Posterior vena cava (tissue), 2 donors: ENCODE data around the gene CCDC169. TPM values are rescaled to one million over a fixed set of nuclear protein-coding genes. Genes with fewer than 3 reads are reported as not detected.

Experiments used
- DNase-seq: peaks from one replicate; pipeline ENCODE4 v3.0.0-alpha.2; 2020; ENCODE audit warnings: low spot score
- intact Hi-C, 2 donors: fragments of 100-400 bp; cut with DNase I; formaldehyde crosslinking; loops; one replicate each; pipeline versions ENCODE4 v1.14.1 to v1.14.2; 2022 to 2023
- total RNA-seq, 2 donors: library from RNA; stranded (reverse); fragmentation: NEBNext Ultra II Directional; extraction: Animal tissue kit (Norgen Biotek cat#: 25700); gene quantifications; one replicate each; pipeline ENCODE4 v1.2.1, GENCODE V29; 2021
- donor health status: DM: yes; HTN: yes; CAD: no.
- donor health status: DM: yes; HTN: yes; CAD: no.

Gene CCDC169
- total RNA-seq, 2 donors from 2014 or later, result 0.97 to 1.00 TPM

DNA sequence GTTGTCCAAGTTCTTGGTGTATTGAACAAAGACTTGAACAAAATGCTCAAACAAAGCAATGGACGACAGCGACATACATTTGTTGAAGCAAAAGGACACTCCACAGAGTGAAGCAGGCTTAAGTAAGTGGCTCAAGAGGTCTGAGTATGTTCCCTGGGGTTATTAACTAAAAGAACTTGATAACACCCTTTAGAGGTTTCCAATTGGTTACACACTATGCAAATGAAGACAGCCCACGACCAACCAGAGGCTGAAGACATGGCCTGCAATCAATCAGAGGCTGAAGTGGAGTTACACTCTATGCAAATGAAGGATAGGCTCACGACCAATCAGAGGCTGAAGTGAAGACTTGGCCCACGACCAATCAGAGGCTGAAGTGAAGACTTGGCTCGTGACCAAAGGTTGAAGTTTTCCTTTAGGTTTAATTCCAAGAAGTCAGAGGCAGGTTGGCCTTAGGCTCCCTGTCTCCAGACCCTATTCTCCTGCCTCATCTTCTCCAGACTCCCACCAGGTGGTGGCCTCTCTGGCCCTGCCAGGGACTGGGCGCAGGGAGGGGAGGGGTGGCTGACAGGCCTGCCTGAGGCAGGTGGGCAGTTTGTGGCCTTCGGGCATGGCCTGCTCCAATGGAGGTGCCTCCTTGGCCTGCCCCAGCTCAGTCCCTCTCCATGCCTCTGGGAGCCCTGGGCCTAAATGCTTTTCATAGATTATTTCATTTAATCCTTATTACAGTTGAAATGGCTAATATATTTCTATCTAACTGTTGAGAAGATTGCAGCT, 38.1 kb downstream of the CCDC169 start:
- DNase-seq, result no peak
- intact Hi-C loops, result no loop called here

DNA sequence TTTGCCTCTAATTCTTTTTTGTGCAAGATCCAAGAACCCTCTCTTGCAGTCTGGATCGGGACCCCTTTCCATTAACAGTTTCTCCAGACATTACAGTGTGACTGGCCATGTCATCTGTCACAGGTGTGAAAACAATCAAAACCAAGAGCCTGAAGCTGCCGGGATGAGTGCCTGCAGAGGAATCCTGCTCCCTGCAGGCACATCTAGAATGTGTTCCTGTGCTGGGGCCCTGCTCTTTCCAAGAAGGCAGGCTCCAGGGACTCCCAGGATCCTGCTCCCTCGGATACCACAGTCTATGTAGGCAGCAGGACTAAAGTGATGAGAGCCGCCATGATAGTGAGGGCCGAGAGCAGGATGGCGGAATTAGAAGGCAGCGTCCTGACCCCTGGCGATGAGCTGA, 38.8 kb downstream of the CCDC169 start:
- intact Hi-C loops, result no loop called here

DNA sequence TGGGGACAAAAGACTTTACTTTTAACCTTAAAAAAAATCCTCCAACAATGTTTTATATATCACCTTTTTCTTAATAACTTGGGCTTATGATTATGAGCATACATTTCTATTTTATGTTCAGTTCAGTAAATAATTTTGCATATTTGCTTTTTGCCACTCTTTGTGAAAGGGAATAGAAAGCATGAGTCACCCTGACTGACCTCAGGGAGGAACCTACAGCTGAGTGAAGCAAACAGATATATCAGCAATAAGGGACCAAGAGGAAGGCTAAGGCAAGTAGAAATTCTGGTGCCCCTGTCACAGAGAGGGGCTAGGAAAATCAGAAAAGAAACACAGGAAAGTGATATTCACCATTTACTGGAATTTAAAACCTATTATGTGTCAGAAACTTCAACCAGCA, 46.1 kb downstream of the CCDC169 start:
- DNase-seq, result no peak
- intact Hi-C loops, result no loop called here

More for the DNA sequence above, 38.8 kb downstream of the CCDC169 start:
- DNase-seq, result no peak

DNA sequence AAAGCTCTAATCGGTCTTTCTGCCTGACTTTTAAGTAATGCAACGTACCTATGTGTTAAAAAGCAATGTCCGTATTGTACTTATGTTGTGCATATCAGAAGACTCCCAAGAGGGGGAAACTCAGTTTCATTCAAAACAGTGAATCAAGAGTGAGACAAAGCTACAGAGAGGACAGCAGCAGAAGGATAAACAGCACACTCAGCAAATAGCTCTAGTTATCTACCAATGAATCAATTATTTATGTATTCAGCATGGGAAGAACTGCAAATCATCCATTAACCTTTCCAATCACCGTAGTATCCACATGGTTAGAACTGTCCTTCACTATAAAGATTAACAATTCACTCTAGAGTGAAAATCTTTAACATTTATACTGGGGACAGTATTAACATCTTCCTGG, 46.6 kb downstream of the CCDC169 start:
- DNase-seq, result no peak
- intact Hi-C loops, result no loop called here

DNA sequence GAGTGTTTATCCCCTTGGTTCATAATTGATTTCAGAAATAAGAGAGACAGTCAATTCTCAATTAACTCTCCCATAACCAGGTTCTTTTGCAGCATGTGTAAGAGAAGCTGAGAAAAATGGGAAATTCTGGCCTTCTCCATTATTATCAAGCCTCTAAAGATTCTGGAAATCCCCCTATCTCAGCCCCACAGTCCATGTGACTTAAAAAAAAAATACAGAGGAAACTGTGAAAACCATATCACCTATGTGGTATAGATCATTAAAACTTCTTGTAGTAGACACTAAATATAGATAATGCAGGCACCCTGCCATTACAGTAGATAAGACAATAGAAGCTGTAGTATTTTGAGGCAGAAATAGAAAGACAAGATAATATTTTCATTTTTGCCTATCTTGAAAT, 48.9 kb downstream of the CCDC169 start:
- intact Hi-C loops, result no loop called here
- no peak for DNase-seq

DNA sequence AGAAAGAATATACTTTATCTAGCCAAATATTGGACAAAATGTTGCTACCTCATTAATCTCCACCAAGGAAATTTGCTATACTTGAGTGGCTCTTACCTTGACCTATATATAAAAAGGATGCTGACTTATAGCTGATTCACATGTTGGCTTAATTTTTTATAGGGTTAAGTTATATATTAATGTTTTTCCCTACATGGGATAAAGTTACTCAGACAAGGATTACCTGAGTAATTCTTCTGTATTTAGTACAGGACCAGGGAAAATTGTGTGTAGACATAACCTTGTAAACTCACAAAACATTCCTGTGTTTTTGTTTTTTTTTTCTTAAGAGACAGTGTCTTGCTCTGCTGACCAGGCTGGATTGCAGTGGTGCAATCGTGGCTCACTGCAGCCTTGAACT, 52.6 kb downstream of the CCDC169 start:
- intact Hi-C loops, result no loop called here
- DNase-seq, result no peak

DNA sequence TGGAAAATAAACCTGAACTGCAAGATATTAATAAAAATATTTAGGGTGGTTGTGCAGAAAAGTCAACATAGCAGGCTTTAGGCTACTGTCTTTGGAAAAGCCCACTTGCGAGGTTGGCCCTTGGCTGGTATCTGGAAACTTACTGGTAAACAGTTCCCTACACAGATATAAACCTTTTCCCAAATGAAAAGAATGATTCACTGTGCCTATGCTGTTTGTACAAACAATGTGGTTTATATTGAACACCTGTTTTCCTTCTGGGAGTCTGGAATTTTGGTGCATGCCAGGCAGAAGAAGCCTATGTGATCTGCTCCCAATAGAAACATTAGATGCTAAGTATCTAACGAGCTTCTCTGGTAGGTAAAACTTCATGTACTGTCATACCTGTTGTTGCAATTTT, 53.5 kb downstream of the CCDC169 start:
- no peak for DNase-seq
- intact Hi-C loops, result no loop called here

DNA sequence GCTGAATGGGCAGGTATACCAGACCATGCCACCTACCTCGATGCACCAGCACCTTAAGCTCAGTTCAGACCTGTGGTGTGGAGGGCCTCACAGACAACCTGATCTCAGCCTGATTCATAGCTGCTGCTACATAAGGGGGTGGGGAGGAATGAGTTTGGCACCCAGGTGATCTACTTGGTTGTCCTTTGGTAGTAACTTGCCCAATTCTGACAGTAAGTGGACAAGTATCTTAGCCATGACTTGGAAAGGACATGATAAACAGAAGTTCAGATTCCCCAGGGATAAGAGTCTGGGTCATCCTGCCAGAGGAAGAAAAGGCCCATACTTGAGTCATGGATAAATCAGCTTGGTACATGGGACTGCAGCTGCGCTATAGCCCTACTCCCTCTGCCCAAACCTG, 54.9 kb downstream of the CCDC169 start:
- intact Hi-C loops, result no loop called here

DNA sequence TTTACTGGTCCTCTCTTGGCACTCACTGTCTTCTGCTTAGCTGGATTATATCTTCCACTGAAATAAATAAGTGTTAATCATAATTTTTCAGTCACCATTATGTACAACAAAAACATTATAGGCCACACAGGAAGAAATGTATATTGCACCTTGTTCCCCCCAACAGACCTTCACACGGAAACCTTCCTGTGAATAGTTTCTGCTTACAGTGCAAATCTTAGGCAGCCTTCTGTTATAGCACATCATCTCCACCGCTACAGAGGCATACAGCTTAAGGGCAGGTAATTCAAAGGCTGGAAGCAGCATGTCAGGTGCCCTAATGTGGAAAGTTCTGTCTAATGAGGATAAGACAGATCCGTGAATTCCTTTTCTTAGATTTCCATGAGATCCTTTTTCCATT, 66.4 kb downstream of the CCDC169 start:
- intact Hi-C loops, result loop anchor here in 1 of 2 donors (2.0 kb wide), 1 partner anchor 56 kb away; no protein-coding TSS in a partner anchor
- no peak for DNase-seq

More for the DNA sequence above, 54.9 kb downstream of the CCDC169 start:
- DNase-seq, result no peak

DNA sequence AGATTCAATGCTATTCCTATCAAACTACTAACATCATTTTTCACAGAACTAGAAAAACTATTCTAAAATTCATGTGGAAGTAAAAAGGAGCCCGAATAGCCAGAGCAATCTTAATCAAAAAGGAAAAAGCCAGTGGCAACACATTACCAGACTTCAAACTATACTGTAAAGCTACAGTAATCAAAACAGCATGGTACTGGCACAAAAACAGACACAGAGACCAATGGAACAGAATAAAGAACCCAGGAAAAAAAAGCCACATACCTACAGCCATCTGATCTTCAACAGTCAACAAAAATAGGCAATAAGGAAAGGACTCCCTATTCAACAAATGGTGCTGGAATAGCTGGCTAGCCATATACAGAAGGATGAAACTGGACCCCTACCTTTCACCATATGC, 72.9 kb downstream of the CCDC169 start:
- no peak for DNase-seq
- intact Hi-C loops, result no loop called here

DNA sequence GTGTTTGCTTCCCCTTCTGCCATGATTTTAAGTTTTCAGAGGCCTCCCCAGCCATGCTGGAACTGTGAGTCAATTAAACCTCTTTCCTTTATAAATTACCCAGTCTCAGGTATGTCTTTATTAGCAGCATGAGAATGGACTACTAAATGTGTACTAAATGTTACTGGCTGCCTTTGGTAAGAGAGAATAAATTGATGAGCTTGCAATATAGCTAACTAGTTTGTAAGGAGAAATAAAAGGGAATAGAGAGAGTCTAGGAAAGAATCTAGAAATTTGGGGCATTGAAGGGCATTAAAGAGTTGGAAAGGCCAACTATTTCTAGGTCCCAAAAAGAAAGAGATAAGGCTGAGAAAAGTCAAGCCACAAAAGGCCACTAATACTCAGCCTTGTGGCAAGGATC, 77.7 kb downstream of the CCDC169 start:
- no peak for DNase-seq
- intact Hi-C loops, result no loop called here

DNA sequence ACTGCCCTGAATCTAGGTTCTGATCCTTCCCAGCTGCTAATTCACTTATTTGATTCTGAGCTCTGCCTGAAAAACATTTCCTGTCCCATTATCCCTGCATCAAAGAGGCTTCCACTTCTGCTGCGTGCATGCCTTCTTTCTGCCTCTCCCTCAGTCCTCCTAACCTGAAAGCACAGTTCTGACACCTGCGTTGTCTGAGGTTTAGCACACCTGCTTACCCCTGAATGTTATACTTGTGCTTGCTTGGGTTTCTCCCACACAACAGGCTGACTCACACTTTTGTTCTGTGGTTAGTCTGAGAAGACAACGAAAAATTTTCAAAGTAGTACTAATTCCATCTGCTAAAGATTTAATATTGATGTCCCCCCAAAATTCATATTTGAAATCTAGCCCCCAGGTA, 80.2 kb downstream of the CCDC169 start:
- intact Hi-C loops, result no loop called here
- no peak for DNase-seq

DNA sequence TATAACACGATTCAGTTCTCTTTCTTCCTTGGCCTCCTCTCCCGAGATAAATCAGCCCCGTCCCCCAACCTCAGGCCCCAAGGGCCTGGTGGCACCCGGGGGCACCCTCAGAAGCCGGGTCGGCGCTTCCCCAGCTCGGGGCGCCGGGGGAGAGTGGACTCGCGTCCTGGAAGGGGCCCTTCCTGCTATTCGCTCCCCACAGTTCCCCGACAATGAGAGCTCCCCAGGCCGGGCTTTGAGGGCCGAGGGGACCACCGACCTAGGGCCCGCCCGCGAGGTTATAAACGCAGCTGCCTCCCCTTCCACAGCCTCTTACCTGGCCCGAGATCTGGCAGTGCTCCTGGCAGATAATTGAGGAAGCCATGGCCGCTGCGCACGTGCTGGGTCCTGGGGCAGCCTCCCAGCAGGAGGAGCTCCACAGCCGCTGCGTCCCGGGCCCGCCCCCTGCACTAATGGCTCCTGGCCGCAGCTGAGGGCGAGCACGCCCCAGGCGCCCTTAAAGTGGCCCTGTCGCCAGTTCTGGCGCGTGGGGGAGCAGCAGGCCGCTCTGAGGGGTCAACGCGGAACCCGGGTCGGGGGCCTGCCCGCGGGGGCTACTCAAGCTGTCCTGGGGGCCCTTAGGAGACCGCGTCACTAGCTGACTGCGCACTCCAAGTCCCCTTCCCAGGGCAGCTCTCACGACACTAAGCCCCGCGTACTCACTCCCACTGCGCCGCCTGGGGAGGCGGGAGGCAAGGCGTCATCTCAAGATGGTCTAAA, 83.3 kb downstream of the CCDC169 start, which contains the start of gene SOHLH2:
SOHLH2 (minus strand) TSS at position 394 of the 759 bp plus-strand sequence; CDS start at position 364, 30 bp downstream.
- intact Hi-C loops, result no loop called here

DNA sequence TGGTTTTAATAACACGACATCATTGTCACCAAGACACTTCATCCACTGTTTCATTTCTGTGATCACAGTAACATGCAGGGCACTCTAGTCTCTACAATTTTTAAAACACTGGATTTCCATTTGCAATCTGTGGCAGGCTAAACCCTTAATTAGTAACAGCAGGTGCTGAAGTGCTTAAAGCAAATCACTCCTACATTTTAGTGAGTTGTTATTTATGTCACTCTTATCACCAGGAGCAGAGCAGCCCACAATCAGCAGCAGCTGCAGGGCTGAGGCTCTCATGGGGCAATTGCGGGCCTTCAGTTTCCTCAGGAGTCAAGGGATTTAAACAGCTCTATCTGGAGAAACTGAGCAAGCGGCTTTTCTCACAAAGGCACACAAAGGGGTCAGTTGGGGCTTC, 84.8 kb downstream of the CCDC169 start:
- intact Hi-C loops, result no loop called here
- no peak for DNase-seq

More for the DNA sequence above, 83.3 kb downstream of the CCDC169 start, which contains the start of gene SOHLH2:
- peak; percentile 79 for DNase-seq

DNA sequence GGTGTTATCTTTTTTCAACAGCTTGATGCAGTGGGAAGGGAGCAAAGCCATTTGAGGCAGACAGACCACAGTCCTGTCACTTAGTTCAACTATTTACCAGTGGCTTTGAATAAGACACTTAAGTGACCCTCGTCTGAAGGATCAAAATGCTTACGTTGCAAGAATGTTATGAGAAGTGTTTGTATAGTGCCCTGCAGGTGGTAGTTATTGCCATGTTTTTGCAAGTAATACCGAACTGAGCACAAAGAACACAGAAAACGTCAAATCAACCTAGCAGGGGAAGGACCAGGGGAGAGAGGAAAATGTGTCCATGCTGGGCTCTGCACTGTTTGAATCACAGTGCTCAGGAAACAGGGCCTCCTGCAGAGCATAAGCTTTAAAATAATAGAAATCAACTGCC, 86.0 kb downstream of the CCDC169 start:
- intact Hi-C loops, result no loop called here
- no peak for DNase-seq

DNA sequence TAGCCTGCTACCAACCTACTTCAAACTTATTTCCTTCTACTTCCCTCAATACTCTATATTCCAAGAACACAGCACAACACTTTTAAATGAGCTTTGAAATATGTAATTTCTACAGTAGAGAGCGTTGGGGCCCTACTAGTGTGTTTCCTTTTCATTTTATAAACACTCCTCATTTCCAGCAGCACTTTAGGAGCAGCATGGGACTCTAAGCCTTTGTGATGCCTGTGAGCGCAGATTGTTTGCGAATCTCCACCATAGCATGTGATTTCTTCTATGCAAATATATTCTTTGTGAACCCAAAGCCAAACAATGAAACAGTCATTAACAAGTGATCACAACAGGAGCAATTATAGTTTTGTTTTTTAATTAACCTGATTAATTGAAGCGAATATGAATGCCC, 86.9 kb downstream of the CCDC169 start:
- intact Hi-C loops, result no loop called here
- DNase-seq, result no peak

DNA sequence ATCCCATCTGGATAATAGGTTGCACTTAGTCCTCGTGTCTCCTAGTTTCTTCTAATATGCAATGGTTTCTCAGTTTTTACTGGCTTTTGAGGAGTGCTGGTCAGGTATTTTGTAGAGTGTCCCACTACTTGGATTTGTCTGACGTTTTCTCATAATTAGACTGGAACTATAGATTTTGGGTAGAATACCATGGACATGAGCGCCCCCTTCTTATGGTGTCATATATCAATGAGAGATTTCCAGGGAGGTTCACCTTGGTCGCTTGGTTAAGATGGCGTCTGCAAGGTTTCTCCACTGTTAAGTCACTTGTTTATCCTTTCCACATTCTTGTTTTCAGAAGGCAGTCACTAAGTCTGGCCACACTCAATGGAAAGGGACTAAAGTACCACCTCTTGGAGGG, 89.9 kb downstream of the CCDC169 start:
- intact Hi-C loops, result no loop called here
- DNase-seq, result no peak

DNA sequence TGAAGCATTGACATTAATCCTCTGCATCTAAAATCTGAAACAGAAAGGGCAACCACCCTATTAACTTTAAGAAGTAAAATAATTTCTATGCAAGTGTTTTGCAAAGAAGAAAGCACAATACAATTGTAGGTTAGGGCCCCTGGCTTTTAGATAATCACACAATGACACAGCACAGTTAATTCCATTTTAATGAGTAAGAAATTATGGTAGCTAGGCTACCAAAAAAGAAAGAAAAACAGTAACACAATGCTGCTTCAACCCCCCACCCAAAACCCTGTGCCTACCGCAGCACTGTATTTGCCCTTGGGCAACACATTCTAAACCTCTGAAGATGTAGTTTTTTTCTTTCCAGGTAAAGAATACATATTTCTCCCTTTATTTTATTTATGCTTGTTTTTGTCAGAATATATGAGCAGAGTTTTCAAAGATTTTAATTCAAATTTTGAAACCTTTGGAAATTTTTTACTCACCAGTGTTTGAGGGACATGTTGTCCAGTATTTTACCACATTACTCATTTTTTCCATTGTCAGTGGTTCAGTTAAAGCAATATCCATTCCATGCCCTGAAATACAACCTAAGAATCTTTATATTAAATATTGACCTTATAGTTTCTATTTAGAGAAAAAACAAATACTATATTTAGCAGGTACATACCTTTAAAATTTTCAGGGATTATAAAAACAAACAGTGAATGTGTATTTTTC, 104.3 kb downstream of the CCDC169 start:
- intact Hi-C loops, result loop anchor here in 1 of 2 donors (10.0 kb wide), 1 partner anchor 109 kb away; no protein-coding TSS in a partner anchor
- no peak for DNase-seq

DNA sequence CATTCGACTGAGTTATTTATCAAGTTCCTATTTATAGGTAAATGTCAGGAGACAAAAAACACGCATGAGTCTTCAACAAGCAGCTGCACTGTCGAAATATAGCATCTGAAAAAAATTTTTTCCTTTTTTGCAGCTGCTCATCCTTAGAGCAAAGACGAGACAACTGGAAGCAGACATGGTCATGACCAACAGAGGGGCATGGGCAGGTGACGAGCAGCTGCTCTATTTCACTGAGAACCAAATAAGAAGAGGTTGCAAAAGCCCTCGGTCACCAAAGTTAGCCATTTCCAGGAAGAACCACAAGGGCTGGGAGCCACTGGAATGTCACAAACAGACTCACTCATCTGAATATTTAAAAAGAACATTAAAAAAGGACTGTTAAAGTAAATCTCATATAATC, 105.4 kb downstream of the CCDC169 start:
- intact Hi-C loops, result loop anchor here in 1 of 2 donors (10.0 kb wide), 1 partner anchor 107 kb away; no protein-coding TSS in a partner anchor
- DNase-seq, result no peak

DNA sequence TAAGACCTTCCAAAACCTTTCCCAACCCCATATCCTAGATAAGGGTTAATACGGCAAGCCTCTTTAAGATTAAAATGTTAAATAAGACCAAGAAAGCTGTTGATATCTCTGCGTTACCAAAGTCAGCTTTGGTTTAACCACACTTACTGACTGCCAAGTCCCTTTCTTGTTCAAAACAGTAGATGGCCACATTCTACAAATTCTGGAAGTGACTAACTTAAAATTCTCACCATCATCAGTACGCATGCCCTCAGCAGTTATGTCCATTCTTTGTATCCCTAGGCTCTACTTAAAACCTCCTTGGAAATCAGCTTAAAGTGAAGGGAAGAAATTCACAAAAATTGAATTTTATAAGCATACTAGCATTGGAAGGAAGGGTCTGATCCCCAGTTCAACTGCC, 106.8 kb downstream of the CCDC169 start:
- DNase-seq, result no peak
- intact Hi-C loops, result loop anchor here in 1 of 2 donors (10.0 kb wide), 1 partner anchor 106 kb away; no protein-coding TSS in a partner anchor
